ENCODE results near the gene ILDR2.

- TF ChIP-seq, protein P1, sequence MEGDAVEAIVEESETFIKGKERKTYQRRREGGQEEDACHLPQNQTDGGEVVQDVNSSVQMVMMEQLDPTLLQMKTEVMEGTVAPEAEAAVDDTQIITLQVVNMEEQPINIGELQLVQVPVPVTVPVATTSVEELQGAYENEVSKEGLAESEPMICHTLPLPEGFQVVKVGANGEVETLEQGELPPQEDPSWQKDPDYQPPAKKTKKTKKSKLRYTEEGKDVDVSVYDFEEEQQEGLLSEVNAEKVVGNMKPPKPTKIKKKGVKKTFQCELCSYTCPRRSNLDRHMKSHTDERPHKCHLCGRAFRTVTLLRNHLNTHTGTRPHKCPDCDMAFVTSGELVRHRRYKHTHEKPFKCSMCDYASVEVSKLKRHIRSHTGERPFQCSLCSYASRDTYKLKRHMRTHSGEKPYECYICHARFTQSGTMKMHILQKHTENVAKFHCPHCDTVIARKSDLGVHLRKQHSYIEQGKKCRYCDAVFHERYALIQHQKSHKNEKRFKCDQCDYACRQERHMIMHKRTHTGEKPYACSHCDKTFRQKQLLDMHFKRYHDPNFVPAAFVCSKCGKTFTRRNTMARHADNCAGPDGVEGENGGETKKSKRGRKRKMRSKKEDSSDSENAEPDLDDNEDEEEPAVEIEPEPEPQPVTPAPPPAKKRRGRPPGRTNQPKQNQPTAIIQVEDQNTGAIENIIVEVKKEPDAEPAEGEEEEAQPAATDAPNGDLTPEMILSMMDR (IDR thresholded peaks at IDR 0.05; ENCODE audit: low read length): peak; percentile 81
- no peak for TF ChIP-seq EZH2 (IDR thresholded peaks at IDR 0.05; ENCODE audit: borderline replicate concordance, low read length)
Observed at GRCh38 chr1:166910396-166910994, 64.8 kb downstream of the ILDR2 start.
